Effector CD4-positive, alpha-beta T cell (primary cell): Measurements from ENCODE around the gene SNX20.

Experiments
- DNase-seq: peaks from one replicate; pipeline ENCODE4 v3.0.0-alpha.2; 2020

SNX20 gene

DNA sequence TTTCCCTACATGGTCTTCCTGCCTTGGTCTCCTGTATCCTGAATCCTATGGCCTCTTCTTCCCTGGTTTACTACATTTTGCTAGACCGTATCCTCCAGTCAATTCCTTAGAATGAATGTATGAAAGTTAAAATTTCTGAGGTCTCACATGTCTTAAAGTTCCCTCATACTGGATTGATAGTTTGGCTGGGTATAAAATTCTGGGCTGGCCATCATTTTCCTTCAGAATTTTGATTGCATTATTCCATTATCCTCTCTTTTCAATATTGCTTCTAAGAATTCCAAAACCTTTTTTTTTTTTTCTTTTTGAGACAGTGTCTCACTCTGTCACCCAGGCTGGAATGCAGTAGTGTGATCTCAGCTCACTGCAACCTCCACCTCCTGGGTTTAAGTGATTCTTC lies 23.1 kb upstream of the SNX20 start:
- DNase-seq: no peak

DNA sequence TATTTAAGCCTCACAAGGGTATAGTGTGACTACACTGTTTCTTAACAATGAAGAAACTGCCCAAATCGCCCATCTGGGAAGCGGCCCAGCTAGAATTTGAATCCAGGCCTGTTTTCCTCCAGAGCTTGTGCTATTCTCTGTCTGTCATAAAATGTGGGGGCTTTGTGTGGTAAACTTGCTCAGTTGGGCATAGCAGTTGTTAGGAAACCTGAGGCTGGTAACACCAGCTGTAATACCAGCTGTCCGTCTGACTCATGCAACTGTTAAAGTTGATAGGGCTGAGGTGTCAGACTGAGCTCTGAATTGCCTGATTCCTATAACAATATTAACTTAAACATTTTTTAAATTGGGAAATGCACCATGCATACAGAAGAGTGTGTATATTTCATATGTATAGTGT lies 21.6 kb upstream of the SNX20 start:
- no peak for DNase-seq

DNA sequence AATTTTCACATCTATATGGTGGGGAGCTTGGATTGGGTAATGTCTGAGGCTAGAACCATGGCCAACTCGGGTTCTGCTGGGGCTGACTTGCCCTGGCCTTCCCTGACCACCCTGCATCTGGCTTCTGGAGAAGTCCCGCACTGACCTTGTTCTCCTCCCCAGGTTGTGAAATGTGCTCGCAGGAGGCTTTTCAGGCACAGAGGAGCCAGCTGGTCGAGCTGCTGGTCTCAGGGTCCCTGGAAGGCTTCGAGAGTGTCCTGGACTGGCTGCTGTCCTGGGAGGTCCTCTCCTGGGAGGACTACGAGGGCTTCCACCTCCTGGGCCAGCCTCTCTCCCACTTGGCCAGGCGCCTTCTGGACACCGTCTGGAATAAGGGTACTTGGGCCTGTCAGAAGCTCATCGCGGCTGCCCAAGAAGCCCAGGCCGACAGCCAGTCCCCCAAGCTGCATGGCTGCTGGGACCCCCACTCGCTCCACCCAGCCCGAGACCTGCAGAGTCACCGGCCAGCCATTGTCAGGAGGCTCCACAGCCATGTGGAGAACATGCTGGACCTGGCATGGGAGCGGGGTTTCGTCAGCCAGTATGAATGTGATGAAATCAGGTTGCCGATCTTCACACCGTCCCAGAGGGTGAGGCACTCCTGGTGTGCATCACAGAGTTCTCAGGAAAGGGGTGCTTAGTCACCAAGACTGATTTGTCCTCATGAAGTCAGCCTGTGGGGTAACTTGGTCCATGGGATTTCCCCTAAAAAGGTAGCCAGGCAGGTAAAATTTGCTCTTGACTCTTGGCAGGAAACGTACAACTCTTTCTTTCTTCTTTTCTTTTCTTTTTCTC lies 18.4 kb upstream of the SNX20 start:
- peak; percentile 38 for DNase-seq

DNA sequence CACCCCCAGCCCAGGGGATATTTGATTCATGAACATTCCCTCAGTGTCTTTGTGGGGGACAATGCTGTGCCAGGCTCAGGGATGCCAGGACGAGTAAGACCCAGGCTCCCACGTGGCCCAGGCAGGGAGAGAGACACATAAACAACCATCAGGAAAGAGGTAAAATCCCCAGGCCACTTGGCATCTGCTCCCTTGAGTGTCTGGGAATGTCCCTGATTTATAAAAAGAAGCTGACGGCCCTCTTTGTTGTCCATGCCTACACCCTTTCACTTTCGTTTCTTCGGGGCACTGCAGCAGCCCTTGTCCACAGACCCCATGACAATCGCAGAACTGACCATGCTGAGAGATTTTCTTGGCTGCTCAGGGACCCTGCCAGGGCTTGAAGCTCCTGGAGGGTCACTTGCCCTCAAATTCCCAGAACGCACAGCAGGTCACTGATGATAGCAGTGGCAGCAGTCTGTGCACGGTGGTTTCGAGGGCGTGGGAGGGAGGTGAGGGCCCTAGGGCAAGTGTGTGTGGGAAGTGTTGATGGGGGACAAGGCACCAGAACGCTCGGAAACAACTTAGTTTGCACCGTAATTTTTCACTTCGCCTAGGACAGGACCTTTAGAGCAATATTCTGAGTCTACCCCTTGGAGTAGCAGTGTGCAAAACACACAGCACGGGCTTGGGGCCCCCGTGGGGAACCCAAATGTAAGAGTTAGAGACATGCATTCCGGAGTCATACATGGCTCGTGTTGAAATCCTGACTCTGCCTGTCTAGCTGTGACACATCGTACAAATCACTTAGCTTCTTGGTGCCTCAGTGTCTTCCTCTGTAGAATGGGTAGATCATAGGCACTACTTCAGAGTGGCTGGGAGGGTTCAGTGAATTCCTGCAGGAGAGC lies 17.0 kb upstream of the SNX20 start:
- no peak for DNase-seq

DNA sequence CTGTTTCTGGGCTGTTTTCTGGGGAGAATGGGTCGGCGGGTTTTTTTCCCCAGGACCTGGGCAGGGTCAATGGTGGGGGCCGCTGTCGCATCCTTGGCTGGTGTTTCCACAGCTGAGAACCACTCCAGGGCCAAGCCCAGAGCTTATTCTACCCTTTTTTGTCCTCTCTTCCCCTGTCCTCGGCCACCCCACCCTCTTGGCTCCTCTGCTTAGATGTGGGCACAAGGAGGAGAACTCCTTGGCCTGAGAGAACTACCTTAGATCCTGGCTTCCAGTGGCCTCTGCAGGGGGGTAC lies 16.3 kb upstream of the SNX20 start:
- no peak for DNase-seq

DNA sequence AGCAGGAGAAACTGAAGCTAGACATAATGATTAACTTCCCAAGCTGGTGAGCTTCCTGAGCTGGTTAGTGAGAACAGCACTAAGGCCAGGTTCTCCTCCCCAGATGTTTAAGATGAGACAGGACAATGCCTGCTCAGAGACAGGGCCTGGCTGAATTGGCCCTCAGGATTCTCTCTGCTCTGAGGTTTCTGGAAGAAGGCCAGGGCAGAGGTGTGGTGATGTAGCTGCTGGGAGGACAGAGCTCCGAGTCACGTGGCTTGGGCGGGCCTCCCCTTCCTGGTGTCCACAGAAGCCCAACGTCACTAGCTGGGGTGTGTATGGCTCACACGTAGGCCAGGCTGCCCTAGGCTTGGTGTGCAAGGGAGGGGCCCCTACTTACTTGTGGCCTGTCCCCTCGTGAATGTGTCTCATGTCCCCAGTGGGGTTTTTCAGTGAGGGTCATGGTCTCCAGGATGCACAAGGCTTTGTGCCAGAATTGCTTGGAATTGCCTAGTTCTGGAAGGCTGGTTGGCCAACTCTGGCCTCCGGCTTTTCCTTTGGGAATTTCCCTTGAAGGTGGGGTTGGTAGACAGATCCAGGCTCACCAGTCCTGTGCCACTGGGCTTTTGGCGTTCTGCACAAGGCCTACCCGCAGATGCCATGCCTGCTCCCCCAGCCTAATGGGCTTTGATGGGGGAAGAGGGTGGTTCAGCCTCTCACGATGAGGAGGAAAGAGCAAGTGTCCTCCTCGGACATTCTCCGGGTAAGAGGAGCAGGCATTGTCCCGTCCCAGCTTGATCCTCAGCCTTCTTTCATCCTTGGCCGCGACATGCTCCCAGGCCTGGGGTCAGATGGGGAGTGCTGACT lies 15.7 kb upstream of the SNX20 start:
- peak; percentile 46 for DNase-seq

DNA sequence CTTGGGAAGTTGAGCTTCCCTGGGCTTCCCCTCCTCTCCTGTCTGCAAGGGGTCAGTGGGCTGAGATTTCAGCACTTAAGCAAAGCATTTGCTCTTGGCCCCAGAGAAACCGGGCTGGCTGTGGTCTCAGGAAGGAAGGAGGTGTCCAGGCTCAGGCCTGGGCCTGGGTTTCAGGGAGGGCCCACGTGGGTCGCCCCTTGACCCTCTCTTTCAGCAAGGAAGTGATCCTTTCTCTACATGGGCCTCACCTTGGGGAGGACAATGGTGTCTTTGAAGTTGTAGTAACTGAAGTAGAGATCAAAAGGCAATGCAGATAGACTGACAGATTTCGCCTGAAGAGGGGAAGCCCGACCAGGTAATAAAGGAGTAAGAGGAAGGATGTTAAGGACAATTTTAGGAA lies 15.0 kb upstream of the SNX20 start:
- DNase-seq: no peak

DNA sequence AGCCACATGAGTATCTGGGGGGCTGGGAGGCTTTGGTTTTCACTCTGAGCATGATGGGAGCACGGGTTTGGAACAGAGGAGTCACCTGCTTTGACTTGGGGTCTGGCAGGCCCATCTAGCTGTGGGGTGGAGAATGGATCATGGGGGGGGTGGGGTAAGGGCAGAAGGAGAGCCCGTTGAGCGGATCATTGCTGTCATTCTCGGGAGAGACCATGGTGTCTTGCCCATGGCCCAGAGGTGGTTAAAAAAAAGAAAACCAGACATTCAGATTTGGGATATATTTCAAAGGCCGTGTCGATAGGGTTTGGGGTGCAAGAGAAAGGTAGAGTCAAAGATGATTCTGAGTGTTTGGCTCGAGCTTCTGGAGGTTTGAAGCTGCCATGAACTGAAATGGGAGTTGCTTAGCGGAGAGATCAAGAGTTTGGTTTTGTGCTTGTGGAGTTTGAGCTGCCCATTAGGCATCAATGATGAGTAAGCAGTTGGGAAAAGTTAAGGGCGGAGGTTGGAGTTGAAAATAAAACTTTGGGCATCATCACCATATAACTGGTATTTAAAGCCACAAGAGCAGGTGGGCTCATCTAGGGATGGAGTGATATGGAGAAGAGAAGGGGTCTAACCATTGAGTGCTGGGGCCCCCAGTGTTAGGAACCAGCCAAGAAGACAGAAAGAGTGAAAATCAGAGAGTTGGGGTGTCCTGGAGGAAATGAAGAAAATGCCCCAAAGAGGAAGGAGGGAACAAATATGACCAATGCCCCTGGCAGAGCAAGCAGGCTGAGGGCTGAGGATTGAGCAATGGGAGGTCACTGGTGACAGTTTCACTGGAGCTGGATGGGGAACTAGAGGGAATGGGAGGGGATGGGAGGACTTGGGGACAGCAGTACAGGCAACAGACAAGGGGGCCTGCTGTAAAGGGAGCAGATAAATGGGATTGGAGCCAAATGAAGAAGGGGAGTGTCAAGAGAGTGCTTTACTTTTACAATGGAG lies 14.2 kb upstream of the SNX20 start:
- DNase-seq: no peak

DNA sequence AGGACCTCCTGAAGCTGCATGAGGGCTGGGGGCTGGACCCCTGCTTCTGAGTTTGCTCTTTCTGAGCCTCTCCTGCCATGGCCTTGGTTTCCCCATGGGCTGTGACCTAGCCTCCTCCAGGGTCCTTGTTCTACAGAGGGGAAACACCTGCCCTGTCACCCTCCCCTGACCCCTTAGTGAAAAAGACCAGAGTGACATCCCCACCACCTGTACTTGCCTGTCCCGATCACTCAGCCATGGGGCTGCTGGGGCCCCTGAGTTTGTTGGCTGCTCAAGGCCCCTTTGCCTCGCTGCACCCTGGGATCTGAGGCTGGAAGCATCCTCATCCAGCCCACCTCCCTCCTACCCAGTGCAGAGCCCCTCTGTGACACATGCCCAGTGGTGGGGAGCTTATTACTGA lies 13.1 kb upstream of the SNX20 start:
- DNase-seq: no peak

DNA sequence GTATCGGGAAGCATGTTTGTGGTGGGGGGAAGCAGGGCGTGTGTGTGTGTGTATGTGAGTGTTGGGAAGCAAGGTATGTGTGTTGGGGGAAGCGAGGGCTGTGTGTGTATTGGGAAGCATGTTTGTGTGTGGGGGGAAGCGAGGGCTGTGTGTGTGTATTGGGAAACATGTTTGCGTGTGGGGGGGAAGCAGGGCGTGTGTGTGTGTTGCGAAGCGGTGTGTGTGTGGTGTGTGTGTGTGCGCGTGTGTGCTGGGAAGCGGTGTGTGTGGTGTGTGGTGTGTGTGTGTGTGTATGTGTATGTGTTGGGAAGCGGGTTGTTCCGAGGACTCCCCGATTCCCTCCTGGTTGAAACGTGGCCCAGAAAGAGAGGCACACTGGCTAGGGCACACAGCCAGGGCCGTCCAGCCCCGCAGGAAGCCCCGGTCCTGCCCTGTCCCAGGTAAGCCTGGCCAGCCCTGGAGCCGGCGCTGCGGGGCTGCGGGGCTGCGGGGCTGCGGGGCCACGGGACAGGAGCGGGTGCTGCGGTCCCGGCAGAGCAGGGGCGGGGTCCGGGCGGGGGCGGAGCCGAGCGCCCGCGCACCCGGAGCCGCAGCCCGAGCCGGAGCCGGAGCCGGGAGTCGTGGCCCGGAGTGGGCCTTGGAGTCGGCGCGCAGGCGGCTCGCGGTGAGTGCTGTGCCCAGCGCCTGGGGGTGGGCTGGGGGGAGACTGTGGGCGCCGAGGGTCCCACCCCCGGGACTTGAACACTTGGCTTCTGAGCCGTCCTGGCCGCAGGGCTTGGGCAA lies 12.1 kb upstream of the SNX20 start, which contains the start of gene NOD2:
Gene NOD2 (plus strand): TSS at position 608 of the 783 bp plus-strand sequence. CDS start 5,890 bp downstream, outside the sequence.
- peak; percentile 16 for DNase-seq

DNA sequence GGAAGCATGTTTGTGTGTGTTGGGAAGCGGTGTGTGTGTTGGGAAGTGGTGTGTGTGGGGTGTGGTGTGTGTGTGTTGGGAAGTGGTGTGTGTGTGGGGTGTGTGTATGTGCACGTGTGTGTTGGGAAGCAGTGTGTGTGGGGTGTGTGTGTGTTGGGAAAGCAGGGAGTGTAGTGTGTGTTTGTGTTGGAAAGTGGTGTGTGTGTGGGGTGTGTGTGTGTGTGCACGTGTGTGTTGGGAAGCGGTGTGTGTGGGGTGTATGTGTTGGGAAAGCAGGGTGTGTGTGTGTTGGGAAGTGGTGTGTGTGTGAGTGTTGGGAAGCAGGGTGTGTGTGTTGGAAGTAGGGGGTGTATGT lies 11.5 kb upstream of the SNX20 start:
- DNase-seq: no peak

DNA sequence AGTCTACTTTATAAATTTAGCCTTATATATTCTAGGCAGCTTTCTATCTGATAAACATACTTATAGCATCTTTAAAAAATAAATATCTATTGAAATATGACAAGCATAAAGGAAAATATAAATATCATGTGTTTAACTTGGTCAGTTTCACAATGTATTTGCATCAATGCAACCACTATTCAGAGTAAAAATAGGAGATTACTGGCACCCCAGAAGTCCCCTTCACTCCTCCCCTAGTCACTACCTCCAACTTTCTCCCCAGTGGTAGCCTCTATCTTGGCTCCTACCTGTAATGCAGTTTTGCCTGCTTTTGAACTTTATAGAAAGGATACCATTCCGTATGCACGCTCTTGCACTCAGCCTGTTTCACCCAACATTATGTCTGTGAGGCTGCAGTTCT lies 9.1 kb upstream of the SNX20 start:
- DNase-seq: no peak

DNA sequence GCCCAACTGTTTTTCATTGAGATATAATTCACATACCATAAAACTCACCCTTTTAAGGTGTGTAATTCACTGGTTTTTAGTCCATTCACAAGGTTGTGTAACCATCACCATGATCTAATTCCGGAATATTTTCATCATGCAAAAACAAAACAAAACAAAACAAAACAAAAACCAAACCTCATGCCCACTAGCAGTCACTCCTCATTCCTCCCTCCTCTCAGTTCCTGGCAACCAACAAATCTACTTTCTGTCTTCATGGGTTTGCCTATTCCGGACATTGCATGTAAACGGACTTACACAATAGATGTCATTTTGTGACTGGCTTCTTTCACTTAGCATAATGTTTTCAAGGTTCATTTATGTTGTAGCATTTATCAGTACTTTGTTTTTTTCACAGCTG lies 7.8 kb upstream of the SNX20 start:
- DNase-seq: no peak

DNA sequence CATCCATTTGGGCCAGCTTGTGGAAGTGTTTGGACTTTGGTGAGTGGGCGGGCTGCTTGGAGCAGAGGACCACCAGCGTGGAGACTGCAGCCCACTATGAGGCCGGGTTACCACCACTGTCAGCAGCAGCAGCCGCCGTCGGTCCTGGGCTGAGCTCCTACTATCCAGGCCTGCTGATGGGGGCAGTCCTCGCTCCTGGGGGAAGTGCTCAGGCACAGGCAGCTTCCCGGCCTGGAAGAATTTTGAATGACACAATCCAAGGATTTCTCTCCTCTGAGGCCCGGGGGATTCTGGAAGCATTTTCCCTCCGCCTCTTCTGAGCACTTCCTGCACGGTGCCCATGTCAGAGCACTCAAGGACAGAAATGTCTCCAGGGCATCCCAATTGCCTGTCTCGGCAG lies 7.0 kb upstream of the SNX20 start:
- no peak for DNase-seq

DNA sequence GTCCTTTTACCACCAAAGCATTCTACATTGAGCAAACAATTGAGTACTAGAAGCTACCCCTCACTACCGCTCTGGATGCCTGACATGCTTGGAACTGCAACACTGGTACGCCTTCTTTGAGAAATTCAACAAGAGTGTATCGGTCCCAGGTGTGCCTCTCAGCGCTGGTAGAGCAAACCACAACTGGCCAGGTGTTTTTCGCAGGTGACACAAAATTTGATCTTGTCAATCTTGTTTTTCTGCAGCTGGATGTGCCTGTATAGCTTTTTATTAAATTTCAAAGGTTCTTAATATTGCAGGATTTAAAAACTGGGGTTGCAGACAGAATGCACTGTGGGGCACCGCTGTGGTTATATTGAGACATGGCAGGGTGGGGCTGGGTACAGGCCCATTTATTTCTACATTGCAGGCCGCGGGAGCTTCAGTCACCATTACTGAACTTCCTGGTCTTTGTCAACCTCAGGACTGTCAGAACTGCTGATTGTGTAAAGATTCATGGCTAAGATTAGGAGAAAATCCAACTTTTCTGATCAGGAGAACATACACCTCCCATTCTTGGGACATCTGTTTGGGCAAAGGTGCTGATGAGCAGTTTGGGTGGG lies 4.5 kb upstream of the SNX20 start:
- no peak for DNase-seq

DNA sequence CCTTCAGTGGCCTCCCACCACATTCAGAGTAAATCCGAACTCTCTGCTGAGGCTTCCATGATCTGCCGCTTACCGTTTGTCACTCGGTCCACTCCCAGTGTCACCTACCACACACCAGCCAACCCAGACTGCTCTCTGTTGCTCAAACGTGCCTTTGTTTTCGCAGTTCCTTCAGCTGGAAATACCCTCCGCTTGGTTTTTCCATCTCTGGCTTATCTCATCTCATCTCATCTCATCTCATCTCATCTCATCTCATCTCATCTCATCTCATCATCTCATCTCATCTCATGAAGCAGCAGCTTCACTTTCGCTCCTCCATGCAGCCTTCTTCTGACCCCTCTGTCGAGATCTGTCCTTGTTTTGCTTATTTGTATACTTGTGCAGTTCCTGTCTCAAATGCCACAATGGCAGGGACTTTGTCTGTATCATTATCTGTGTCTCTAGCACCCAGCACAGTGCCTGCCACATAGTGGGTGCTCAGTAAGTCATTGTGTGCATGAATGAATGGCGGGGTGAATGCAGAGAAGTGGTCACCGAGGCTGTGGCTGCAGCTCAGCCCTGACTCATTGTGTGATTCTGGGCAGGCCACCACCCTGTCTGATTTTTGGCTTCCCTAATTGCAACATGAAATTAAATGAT lies 3.8 kb upstream of the SNX20 start:
- DNase-seq: no peak

DNA sequence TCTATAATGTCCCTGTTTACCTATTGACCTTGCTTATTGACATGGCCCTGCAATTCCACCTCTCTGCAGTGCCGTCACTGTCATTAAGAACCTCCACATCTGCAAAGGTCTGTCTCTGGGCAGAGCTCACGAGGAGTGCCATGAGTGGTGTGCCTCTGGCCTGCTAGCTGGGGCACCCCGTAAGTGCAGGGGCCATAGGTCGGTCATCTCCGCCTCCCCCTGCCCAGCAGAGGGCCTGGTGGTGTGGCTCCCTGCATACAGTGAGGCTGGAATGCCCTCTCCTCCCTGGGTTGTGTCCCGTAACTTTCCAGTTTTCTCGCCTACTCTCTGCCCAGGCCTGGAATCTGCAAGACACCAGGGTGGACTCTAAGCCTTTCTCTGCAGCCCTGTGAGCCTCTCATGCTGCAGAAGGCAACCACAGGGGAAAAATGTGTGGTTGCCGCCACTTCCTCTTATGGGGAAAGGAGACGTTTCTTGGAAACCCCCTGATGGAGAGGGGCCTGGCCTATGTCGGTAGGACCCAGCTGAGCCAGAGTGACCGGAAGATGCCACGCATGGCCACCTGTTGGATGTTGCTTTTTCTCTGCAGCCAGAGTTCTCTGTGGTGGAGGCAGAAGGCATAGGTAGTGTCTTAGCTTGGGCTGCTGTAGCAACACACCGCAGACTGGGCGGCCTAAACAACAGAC lies 2.7 kb upstream of the SNX20 start:
- no peak for DNase-seq

DNA sequence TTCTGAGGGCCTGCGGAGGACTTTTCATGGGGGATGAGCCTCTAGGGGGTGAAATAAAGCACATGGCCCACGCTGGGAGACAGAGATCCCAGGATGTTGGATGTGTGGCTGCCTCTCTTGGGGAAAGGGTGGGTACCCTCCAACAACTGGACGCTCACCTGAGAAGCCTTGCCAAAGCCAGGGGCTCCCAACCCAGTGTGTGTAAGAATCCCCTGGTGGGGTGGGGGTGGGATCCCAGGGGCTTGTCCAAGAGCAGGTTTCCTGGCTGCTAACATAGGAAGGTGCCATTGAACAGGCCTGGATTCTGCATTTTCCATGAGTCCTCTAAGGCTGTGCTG lies 587 bp downstream of the SNX20 start:
- DNase-seq: no peak

DNA sequence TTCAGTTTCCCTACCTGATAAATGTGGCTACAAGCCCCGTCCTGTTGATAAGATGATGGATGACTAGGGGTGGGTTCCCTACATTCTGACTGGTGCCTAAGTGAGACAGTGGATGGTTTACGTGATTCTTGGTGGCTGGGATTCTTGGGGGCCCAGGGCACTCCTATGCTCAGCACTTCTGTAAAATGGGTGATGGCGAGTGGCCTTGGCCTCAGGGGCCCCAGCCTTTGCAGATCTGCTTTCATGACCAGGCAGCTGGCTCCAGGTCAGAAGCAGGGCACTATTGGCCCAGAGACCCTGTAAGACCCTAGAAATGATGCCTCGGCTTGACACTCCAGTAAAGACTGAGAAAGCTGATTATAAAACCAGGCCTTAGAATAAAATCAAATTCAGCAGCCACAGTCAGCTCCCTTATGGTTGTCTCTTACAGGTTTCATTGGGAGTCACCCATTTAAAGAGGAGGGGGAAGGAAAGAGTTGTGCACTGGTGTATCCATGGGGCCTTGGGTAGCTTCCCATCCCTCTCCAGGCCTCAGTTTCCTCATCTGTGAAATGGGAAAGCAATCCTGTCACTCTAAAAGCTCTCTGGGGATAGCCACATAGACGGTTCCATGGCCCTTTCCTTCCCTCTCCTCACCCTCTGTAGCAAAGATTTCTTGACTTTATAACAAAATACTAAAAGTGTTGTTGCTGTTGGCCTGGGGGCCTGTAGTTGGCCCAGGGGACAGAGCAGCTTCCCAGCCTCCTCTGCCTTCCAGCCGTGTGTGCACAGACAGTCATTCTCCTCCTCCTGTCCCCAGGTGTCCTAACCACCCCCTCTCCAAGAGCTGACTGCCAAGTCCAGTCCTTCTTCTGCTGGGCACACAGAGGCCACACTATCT lies 1.2 kb downstream of the SNX20 start:
- DNase-seq: no peak
